Vagina (tissue), 2 donors: ENCODE data around the gene ACTG2. TPM values are rescaled to one million over a fixed set of nuclear protein-coding genes. Genes with fewer than 3 reads are reported as not detected.
"Not testable (repeated sequence)": the region's sequence is repeated elsewhere in the genome, so short reads cannot be mapped to it uniquely, and the experiment has no call there.

Experiments used
- DNase-seq, 2 donors: peaks; one replicate each; pipeline ENCODE4 v3.0.0-alpha.2; 2017; ENCODE audit errors: extremely low spot score in 2 of 2
- H3K27ac ChIP-seq: fragments of 200-600 bp; sonication (generic); one replicate; pipeline ENCODE4 v1.5.1; 2019
- H3K27me3 ChIP-seq: fragments of 200-600 bp; sonication (generic); one replicate; pipeline ENCODE4 v1.5.1; 2019
- H3K36me3 ChIP-seq, 2 donors: fragments of 200-600 bp; sonication (generic); one replicate each; pipeline ENCODE4 v1.5.1; 2017 to 2019
- H3K4me1 ChIP-seq: fragments of 200-600 bp; sonication (generic); one replicate; pipeline ENCODE4 v1.5.1; 2019
- H3K4me3 ChIP-seq, 2 donors: fragments of 200-600 bp; sonication (generic); 1 replicate in 1 of 2; 2 replicates in 1 of 2; pipeline ENCODE4 v1.5.1; 2016 to 2019
- H3K9me3 ChIP-seq: fragments of 200-600 bp; sonication (generic); one replicate; pipeline ENCODE4 v1.5.1; 2019
- CTCF ChIP-seq, 3 experiments: fragments of 450-650 bp in 2 of 3; fragments of 200-600 bp in 1 of 3; sonication (generic) in 1 of 3; IDR thresholded peaks; one replicate each; pipeline ENCODE4 v1.5.1; 2017 to 2019; ENCODE audit warnings: antibody characterized with exemption in 3 of 3, mild to moderate bottlenecking in 2 of 3, moderate library complexity in 2 of 3
- POLR2A ChIP-seq, 2 donors: fragments of 450-650 bp; IDR thresholded peaks; one replicate each; pipeline ENCODE4 v1.6.1; 2017; ENCODE audit warnings: antibody characterized with exemption in 2 of 2, mild to moderate bottlenecking in 2 of 2, moderate library complexity in 2 of 2
- POLR2AphosphoS5 ChIP-seq, 2 donors: sonication (generic); formaldehyde crosslinking; IDR thresholded peaks; one replicate each; pipeline ENCODE4 v1.9.0; 2017; ENCODE audit warnings: antibody characterized with exemption in 2 of 2, mild to moderate bottlenecking in 2 of 2, low read depth in 1 of 2; ENCODE audit not compliant: insufficient read depth in 1 of 2
- intact Hi-C: fragments of 100-400 bp; cut with DNase I; formaldehyde crosslinking; loops from one replicate; pipeline ENCODE4 v1.15.1; 2023
- total RNA-seq: library from RNA; depleted of rRNA; stranded (reverse); fragments of >200 nt; gene quantifications from one replicate; pipeline ENCODE4 v1.2.3, GENCODE V29; 2016

ACTG2 gene
- total RNA-seq, 1 donor from 2014 or later = 413 TPM

GRCh38 chr2:73903313-73903712, 10.5 kb downstream of the ACTG2 start:
- Histone ChIP-seq H3K4me1 (no peaks in the 10 kb centered on the region), H3K27me3 (no peaks in the 10 kb centered on the region), H3K4me3 (no peak overlapping the region), H3K9me3 (no peaks in the 10 kb centered on the region), H3K27ac (no peak overlapping the region), H3K36me3 (no peaks in the 10 kb centered on the region)
- no peak for TF ChIP-seq POLR2AphosphoS5 (IDR thresholded peaks at IDR 0.05; ENCODE audit: insufficient read depth in 1 of 2, low read depth in 1 of 2)
- no peak for TF ChIP-seq CTCF (IDR thresholded peaks at IDR 0.05)
- no peak for TF ChIP-seq POLR2A (IDR thresholded peaks at IDR 0.05)
- intact Hi-C loops = no loop called here
- no peak for DNase-seq

- H3K27ac ChIP-seq, H3K4me3 ChIP-seq, intact Hi-C loops, H3K36me3 ChIP-seq, H3K27me3 ChIP-seq, H3K4me1 ChIP-seq, H3K9me3 ChIP-seq, DNase-seq: not testable (repeated sequence)
Measured at GRCh38 chr2:73903949-73904613, 11.3 kb downstream of the ACTG2 start.

GRCh38 chr2:73904952-73905351, 12.1 kb downstream of the ACTG2 start:
- intact Hi-C loops = no loop called here
- no peak for TF ChIP-seq POLR2A (IDR thresholded peaks at IDR 0.05)
- TF ChIP-seq POLR2AphosphoS5 (IDR thresholded peaks at IDR 0.05; ENCODE audit: insufficient read depth in 1 of 2, low read depth in 1 of 2) = no peak
- no peak for TF ChIP-seq CTCF (IDR thresholded peaks at IDR 0.05)
- Histone ChIP-seq H3K27me3 (no peaks in the 10 kb centered on the region), H3K9me3 (no peaks in the 10 kb centered on the region), H3K4me1 (no peaks in the 10 kb centered on the region), H3K27ac (no peak overlapping the region), H3K36me3 (no peaks in the 10 kb centered on the region), H3K4me3 (no peak overlapping the region)
- DNase-seq = no peak

- Histone ChIP-seq H3K9me3 (no peaks in the 10 kb centered on the region), H3K4me1 (no peaks in the 10 kb centered on the region), H3K4me3 (no peak overlapping the region), H3K36me3 (no peaks in the 10 kb centered on the region), H3K27me3 (no peaks in the 10 kb centered on the region), H3K27ac (no peak overlapping the region)
- intact Hi-C loops = no loop called here
- peak in 1 of 2 donors; percentile 34 for DNase-seq
- TF ChIP-seq POLR2A (IDR thresholded peaks at IDR 0.05) = no peak
- TF ChIP-seq POLR2AphosphoS5 (IDR thresholded peaks at IDR 0.05; ENCODE audit: insufficient read depth in 1 of 2, low read depth in 1 of 2) = no peak
- no peak for TF ChIP-seq CTCF (IDR thresholded peaks at IDR 0.05)
Measured at GRCh38 chr2:73906847-73907505, 14.2 kb downstream of the ACTG2 start.

GRCh38 chr2:73907840-73908452, 15.1 kb downstream of the ACTG2 start:
- intact Hi-C loops = no loop called here
- no peaks in the 10 kb centered on the region for H3K9me3 ChIP-seq
- no peaks in the 10 kb centered on the region for H3K4me1 ChIP-seq
- H3K27me3 ChIP-seq = no peaks in the 10 kb centered on the region
- H3K36me3 ChIP-seq = no peaks in the 10 kb centered on the region
- H3K27ac ChIP-seq = no peak overlapping the region
- TF ChIP-seq POLR2AphosphoS5 (IDR thresholded peaks at IDR 0.05; ENCODE audit: insufficient read depth in 1 of 2, low read depth in 1 of 2) = no peak
- peak in 1 of 3 experiments; percentile 18 for TF ChIP-seq CTCF (IDR thresholded peaks at IDR 0.05)
- H3K4me3 ChIP-seq = no peak overlapping the region
- peak in 1 of 2 donors; percentile 19 for DNase-seq
